ENCODE data around the gene NGFR.

DNA sequence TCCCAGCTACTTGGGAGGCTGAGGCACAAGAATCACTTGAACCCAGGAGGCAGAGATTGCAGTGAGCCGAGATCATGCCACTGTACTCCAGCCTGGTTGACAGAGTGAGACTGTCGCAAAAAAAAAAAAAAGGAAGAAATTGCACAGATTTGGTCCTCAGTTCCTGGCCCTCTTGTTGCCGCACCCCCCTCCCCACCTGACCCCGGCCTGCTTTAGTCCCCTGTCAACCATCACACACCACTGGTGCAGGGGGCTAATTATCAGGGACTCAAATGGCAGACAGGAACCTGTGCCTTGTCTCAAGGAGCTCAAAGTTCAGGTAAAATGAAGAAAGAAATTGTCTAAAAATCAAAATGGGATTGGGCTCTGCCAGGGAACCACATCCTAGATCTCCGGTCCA is 28.1 kb downstream of the NGFR start:
- TF ChIP-seq, protein P1, sequence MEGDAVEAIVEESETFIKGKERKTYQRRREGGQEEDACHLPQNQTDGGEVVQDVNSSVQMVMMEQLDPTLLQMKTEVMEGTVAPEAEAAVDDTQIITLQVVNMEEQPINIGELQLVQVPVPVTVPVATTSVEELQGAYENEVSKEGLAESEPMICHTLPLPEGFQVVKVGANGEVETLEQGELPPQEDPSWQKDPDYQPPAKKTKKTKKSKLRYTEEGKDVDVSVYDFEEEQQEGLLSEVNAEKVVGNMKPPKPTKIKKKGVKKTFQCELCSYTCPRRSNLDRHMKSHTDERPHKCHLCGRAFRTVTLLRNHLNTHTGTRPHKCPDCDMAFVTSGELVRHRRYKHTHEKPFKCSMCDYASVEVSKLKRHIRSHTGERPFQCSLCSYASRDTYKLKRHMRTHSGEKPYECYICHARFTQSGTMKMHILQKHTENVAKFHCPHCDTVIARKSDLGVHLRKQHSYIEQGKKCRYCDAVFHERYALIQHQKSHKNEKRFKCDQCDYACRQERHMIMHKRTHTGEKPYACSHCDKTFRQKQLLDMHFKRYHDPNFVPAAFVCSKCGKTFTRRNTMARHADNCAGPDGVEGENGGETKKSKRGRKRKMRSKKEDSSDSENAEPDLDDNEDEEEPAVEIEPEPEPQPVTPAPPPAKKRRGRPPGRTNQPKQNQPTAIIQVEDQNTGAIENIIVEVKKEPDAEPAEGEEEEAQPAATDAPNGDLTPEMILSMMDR (IDR thresholded peaks at IDR 0.05) = no peak
- TF ChIP-seq POLR2A (IDR thresholded peaks at IDR 0.05) (no peak), POLR2AphosphoS5 (IDR thresholded peaks at IDR 0.05) (no peak)
